ENCODE measurements around the gene MTERF2. TPM values are rescaled to one million over a fixed set of nuclear protein-coding genes. Genes with fewer than 3 reads are reported as not detected.

Gene MTERF2
- total and polyA plus RNA-seq, 2 donors (not counting 3 experiments of a cell fraction or from before 2014, with no cell fraction given): 3.4 to 9.6 TPM

- Histone ChIP-seq H3K9me1 (replicated peaks; ENCODE audit: control insufficient read depth, extremely low read depth, insufficient read depth, low read length) (peaks cover 4% of the 10 kb centered on the region), H3K36me3 (ENCODE audit: control insufficient read depth in 2 of 2, extremely low read depth in 1 of 2, insufficient read depth in 2 of 2, low read length in 2 of 2) (no peaks in the 10 kb centered on the region), H3K79me2 (ENCODE audit: control insufficient read depth, insufficient read depth, low read length) (peaks cover 36% of the 10 kb centered on the region), H3K4me2 (ENCODE audit: insufficient read depth, low read length) (peak overlapping the region; percentile 76), H3K9me3 (replicated peaks; ENCODE audit: control insufficient read depth, insufficient read depth, low read length) (no peaks in the 10 kb centered on the region), H3K4me3 (replicated peaks in 1 of 3; ENCODE audit: insufficient read depth in 1 of 3, low read depth in 1 of 3, low read length in 3 of 3) (peak overlapping the region in 2 of 3 experiments; percentile 61 to 99), H3K9ac (replicated peaks; ENCODE audit: extremely low read depth, insufficient read depth, low read length) (peak overlapping the region; percentile 61), H3K27ac (ENCODE audit: insufficient read depth, low read depth, low read length) (peak overlapping the region; percentile 60), H2AFZ (ENCODE audit: low read depth, low read length) (peak overlapping the region; percentile 77), H4K20me1 (replicated peaks; ENCODE audit: control insufficient read depth, extremely low read depth, insufficient read depth, low read length) (no peaks in the 10 kb centered on the region), H3K4me1 (ENCODE audit: control insufficient read depth, extremely low read depth, insufficient read depth, low read length) (peaks cover 12% of the 10 kb centered on the region), H3K27me3 (ENCODE audit: control insufficient read depth in 2 of 2, insufficient read depth in 2 of 2, low read length in 2 of 2) (peaks cover 0 to 8% of the 10 kb centered on the region in 2 experiments)
- CTCF ChIA-PET: interaction anchor here (1.0 to 2.2 kb wide), 6 partner anchors 32 to 597 kb away, joined by 3 to 16 read pairs (median 6); partner anchors contain the start of genes MTERF2 and POLR3B
- DNase-seq (ENCODE audit: low read depth, low spot score): peak; percentile 66
- intact Hi-C loops (cut with micrococcal nuclease): loop anchor here (1.0 kb wide), 4 partner anchors 33 to 180 kb away; partner anchors contain the start of genes MTERF2 and RIC8B
- no peak for FAIRE-seq
- TSS peak; percentile 53 for BruUV-seq (replicated peaks)
- TF ChIP-seq MAX (IDR thresholded peaks at IDR 0.05; ENCODE audit: insufficient read depth, insufficient read length) (peak; percentile 72), CTCF (IDR thresholded peaks at IDR 0.05; ENCODE audit: extremely low read depth in 1 of 2, insufficient read depth in 1 of 2, low read depth in 1 of 2, low read length in 2 of 2) (no peak)
- POLR2A ChIA-PET: interaction anchor here (0.6 to 2.0 kb wide), 5 partner anchors 12 to 597 kb away, joined by 3 to 21 read pairs (median 5); partner anchors contain the start of genes MTERF2, POLR3B and RIC8B
- dilution Hi-C loops (cut with MboI; ENCODE audit: extremely low pct_ligation_motif_present, low sequenced_read_pairs): no loop called here
Measured at GRCh38 chr12:106954462-106955376, 32.2 kb downstream of the MTERF2 start.
